ENCODE results near the gene ELK4. TPM values are rescaled to one million over a fixed set of nuclear protein-coding genes. Genes with fewer than 3 reads are reported as not detected.

ELK4 gene
- total RNA-seq, 1 donor from 2014 or later: 50.4 TPM

DNA sequence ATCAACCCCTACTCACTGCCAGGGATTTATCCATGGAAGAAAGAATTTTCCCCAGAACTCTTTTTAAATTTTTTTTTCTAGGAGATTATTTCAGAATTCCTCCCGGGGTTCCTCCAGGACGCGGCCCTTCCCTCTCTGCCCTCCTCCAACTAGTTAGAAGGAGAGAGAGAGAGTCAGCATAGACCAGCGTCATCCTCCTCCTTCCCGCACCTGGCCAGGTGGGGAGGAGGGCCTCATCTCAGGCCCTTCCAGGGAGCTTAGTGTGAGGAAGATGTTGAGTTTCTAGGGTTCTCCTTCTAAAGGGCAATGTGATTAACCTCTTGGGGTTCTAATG lies 63.7 kb downstream of the ELK4 start:
- H3K4me3 Mint-ChIP-seq (ENCODE audit: unreplicated experiment): peak overlapping the region; percentile 32

DNA sequence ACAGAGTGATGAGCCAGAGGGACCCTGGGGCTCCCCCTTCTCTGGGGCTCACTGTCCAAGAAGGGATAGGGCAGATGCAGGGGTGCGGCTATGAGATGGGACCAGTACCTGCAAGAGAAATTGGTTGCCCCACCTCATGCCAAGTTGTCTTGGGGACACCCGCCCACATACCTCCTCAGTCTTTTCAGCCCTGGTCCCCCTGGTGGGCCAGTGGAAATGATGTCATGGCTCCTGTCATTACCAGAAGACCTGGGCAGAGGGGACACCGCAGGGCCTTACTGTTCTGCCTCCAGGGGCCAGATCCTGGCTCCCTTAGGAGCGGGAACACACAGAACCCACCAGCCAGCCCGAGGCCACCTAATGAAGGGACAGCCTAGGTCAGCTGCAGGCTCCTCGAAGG lies 64.1 kb downstream of the ELK4 start:
- Mint-ChIP-seq H3K9me3 (ENCODE audit: unreplicated experiment) (no peaks in the 10 kb centered on the region), H3K27me3 (ENCODE audit: unreplicated experiment) (peaks cover 75% of the 10 kb centered on the region), H3K4me3 (ENCODE audit: unreplicated experiment) (no peak overlapping the region)

More for the DNA sequence above, 63.7 kb downstream of the ELK4 start:
- H3K4me1 Mint-ChIP-seq (ENCODE audit: unreplicated experiment): peaks cover 5% of the 10 kb centered on the region
- no peak for DNase-seq (ENCODE audit: extremely low spot score, unreplicated experiment)
- H3K36me3 Mint-ChIP-seq (ENCODE audit: unreplicated experiment): no peaks in the 10 kb centered on the region
- no peak overlapping the region for H3K27ac Mint-ChIP-seq (ENCODE audit: unreplicated experiment)
- peaks cover 78% of the 10 kb centered on the region for H3K27me3 Mint-ChIP-seq (ENCODE audit: unreplicated experiment)
- no peaks in the 10 kb centered on the region for H3K9me3 Mint-ChIP-seq (ENCODE audit: unreplicated experiment)
- TF ChIP-seq, protein P1, sequence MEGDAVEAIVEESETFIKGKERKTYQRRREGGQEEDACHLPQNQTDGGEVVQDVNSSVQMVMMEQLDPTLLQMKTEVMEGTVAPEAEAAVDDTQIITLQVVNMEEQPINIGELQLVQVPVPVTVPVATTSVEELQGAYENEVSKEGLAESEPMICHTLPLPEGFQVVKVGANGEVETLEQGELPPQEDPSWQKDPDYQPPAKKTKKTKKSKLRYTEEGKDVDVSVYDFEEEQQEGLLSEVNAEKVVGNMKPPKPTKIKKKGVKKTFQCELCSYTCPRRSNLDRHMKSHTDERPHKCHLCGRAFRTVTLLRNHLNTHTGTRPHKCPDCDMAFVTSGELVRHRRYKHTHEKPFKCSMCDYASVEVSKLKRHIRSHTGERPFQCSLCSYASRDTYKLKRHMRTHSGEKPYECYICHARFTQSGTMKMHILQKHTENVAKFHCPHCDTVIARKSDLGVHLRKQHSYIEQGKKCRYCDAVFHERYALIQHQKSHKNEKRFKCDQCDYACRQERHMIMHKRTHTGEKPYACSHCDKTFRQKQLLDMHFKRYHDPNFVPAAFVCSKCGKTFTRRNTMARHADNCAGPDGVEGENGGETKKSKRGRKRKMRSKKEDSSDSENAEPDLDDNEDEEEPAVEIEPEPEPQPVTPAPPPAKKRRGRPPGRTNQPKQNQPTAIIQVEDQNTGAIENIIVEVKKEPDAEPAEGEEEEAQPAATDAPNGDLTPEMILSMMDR (IDR thresholded peaks at IDR 0.05): no peak

DNA sequence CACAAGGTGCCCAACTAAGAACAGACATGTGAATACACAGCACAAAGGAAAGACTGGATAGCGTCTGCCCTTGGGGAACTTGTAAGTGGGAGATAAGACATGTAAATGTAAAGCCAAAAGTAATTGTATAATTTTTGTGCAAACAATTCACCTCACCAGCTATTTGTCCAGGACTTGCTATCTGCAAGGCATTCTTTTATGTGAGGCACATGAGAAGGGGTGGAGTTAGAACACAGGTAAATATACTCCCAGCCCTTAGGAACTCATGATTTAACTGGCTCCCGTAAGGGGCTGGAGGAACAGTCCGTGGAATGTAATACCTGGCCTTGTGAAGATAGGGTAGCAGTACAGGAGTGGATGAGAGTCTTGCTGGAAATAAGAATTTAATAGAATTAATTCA lies 66.0 kb downstream of the ELK4 start:
- H3K27ac Mint-ChIP-seq (ENCODE audit: unreplicated experiment): no peak overlapping the region
- peaks cover 5% of the 10 kb centered on the region for H3K4me1 Mint-ChIP-seq (ENCODE audit: unreplicated experiment)
- TF ChIP-seq, protein P1 (IDR thresholded peaks at IDR 0.05): no peak
- H3K36me3 Mint-ChIP-seq (ENCODE audit: unreplicated experiment): no peaks in the 10 kb centered on the region
- H3K4me3 Mint-ChIP-seq (ENCODE audit: unreplicated experiment): no peak overlapping the region
- DNase-seq (ENCODE audit: extremely low spot score, unreplicated experiment): no peak
- H3K9me3 Mint-ChIP-seq (ENCODE audit: unreplicated experiment): peaks cover 9% of the 10 kb centered on the region
- H3K27me3 Mint-ChIP-seq (ENCODE audit: unreplicated experiment): peaks cover 68% of the 10 kb centered on the region

More for the DNA sequence above, 64.1 kb downstream of the ELK4 start:
- TF ChIP-seq, protein P1 (IDR thresholded peaks at IDR 0.05): no peak
- no peak overlapping the region for H3K27ac Mint-ChIP-seq (ENCODE audit: unreplicated experiment)
- H3K36me3 Mint-ChIP-seq (ENCODE audit: unreplicated experiment): no peaks in the 10 kb centered on the region
- peaks cover 5% of the 10 kb centered on the region for H3K4me1 Mint-ChIP-seq (ENCODE audit: unreplicated experiment)
- DNase-seq (ENCODE audit: extremely low spot score, unreplicated experiment): no peak

DNA sequence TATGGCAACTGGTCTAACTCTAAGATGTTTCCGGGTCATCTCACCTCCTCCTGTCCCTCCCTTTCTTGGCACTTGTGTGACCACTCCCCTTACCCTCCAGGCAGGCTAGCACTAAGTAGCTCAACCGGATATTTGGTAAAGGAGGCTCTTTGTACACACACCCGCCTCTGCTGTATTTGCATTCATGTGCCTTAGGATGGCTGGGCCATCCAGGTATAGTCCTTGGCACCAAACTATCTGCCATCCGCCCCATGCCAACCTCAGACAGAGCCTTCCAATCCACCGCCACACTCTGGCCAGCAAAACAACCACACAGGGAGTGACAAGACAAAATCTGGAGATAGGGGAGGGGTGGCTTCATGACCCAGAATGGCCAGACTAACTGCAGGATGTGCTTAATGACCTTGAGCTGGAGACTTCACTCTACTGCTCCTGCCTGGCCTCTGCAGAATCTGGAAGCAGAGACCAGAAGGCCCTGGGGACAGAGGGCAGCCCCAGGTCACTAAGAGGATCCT lies 67.8 kb downstream of the ELK4 start:
- H3K27me3 Mint-ChIP-seq (ENCODE audit: unreplicated experiment): peaks cover 68% of the 10 kb centered on the region

DNA sequence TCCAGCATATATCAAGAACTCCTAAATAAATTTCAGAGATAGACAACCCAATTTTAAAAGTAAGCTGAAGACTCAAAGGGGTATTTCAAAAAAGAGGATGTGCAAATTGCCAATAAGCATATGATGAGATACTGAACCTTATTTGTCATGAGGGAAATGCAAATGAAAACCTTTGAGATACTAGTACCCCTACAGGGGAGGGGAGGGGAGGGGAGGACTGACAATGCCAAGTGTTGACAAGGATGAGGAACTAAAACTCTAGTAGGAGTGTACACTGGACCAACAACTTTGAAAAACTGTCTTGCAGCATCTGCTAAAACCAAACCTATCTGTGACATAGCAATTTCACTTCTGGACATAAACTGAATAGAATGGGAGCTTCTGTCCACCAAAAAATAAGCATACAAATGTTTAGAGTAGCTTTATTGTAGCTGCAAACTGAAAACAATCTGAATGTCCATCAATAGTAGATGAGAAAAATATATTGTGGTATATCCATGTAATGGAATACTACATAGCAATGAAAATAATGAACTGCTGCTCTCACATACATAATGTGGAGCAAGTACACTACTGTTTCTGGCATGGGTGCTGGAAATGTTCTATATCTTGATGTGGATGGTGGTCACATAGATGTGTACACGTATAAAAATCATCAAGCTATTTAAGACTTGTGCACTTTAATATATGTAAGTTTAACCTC lies 70.2 kb downstream of the ELK4 start:
- no peaks in the 10 kb centered on the region for H3K4me1 Mint-ChIP-seq (ENCODE audit: unreplicated experiment)
- TF ChIP-seq, protein P1 (IDR thresholded peaks at IDR 0.05): no peak
- H3K4me3 Mint-ChIP-seq (ENCODE audit: unreplicated experiment): no peak overlapping the region
- DNase-seq (ENCODE audit: extremely low spot score, unreplicated experiment): no peak
- peaks cover 25% of the 10 kb centered on the region for H3K9me3 Mint-ChIP-seq (ENCODE audit: unreplicated experiment)
- peaks cover 2% of the 10 kb centered on the region for H3K36me3 Mint-ChIP-seq (ENCODE audit: unreplicated experiment)
- H3K27ac Mint-ChIP-seq (ENCODE audit: unreplicated experiment): no peak overlapping the region
- H3K27me3 Mint-ChIP-seq (ENCODE audit: unreplicated experiment): peaks cover 67% of the 10 kb centered on the region

More for the DNA sequence above, 67.8 kb downstream of the ELK4 start:
- Mint-ChIP-seq H3K27ac (ENCODE audit: unreplicated experiment) (no peak overlapping the region), H3K36me3 (ENCODE audit: unreplicated experiment) (no peaks in the 10 kb centered on the region), H3K4me1 (ENCODE audit: unreplicated experiment) (peaks cover 3% of the 10 kb centered on the region), H3K9me3 (ENCODE audit: unreplicated experiment) (peaks cover 25% of the 10 kb centered on the region), H3K4me3 (ENCODE audit: unreplicated experiment) (no peak overlapping the region)
- DNase-seq (ENCODE audit: extremely low spot score, unreplicated experiment): no peak
- TF ChIP-seq, protein P1 (IDR thresholded peaks at IDR 0.05): no peak

Other genes starting within 250 kb of the ELK4 start
- not detected in 2 replicates for gene LEMD1, start 210.0 kb downstream of the ELK4 start, total RNA-seq
- not detected in 2 replicates for gene BLACAT1, start 176.0 kb downstream of the ELK4 start, total RNA-seq
- gene CDK18, start 127.3 kb downstream of the ELK4 start, total RNA-seq: 3.0 and 4.5 TPM in 2 replicates
- 1.1 and 1.6 TPM in 2 replicates for gene SLC45A3, start 48.5 kb upstream of the ELK4 start, total RNA-seq
- gene NUCKS1, start 118.2 kb upstream of the ELK4 start, total RNA-seq: 189 and 215 TPM in 2 replicates
- 32.0 and 34.2 TPM in 2 replicates for gene RAB29, start 143.5 kb upstream of the ELK4 start, total RNA-seq
- gene SLC41A1, start 181.2 kb upstream of the ELK4 start, total RNA-seq: 25.6 and 29.5 TPM in 2 replicates
- not detected in 2 replicates for gene PM20D1, start 218.1 kb upstream of the ELK4 start, total RNA-seq